Measurements from ENCODE around the gene CPLANE2. TPM values are rescaled to one million over a fixed set of nuclear protein-coding genes. Genes with fewer than 3 reads are reported as not detected.

CPLANE2 gene
- total and polyA plus RNA-seq, 7 donors, result 2.5 to 7.4 (median 3.7) TPM

- intact Hi-C loops (cut with DNase I), result loop anchor here (1.0 to 5.0 kb wide), 2 partner anchors 54 to 109 kb away; no protein-coding TSS in a partner anchor
- peaks cover 0 to 14% (median 6%) of the 10 kb centered on the region in 4 donors for H3K4me1 ChIP-seq
- H3K27ac ChIP-seq, result peak overlapping the region in 1 of 4 donors; percentile 21
- H3K27me3 ChIP-seq, result no peaks in the 10 kb centered on the region
- 10 to 23% methylated on average over 15 of the region's 15 CpGs for WGBS, 2 donors
- DNase-seq, result peak; percentile 86
- H3K4me3 ChIP-seq, result no peak overlapping the region
- no peak for TF ChIP-seq POLR2A (IDR thresholded peaks at IDR 0.05)
- TF ChIP-seq, protein P1, sequence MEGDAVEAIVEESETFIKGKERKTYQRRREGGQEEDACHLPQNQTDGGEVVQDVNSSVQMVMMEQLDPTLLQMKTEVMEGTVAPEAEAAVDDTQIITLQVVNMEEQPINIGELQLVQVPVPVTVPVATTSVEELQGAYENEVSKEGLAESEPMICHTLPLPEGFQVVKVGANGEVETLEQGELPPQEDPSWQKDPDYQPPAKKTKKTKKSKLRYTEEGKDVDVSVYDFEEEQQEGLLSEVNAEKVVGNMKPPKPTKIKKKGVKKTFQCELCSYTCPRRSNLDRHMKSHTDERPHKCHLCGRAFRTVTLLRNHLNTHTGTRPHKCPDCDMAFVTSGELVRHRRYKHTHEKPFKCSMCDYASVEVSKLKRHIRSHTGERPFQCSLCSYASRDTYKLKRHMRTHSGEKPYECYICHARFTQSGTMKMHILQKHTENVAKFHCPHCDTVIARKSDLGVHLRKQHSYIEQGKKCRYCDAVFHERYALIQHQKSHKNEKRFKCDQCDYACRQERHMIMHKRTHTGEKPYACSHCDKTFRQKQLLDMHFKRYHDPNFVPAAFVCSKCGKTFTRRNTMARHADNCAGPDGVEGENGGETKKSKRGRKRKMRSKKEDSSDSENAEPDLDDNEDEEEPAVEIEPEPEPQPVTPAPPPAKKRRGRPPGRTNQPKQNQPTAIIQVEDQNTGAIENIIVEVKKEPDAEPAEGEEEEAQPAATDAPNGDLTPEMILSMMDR (IDR thresholded peaks at IDR 0.05), result peak; percentile 92 to 99 (median 97)
- H3K36me3 ChIP-seq, result no peaks in the 10 kb centered on the region
- no peaks in the 10 kb centered on the region for H3K9me3 ChIP-seq
Observed at GRCh38 chr1:16187748-16188401, 49.1 kb downstream of the CPLANE2 start.

GRCh38 chr1:16186655-16187235 lies 50.2 kb downstream of the CPLANE2 start:
- no peaks in the 10 kb centered on the region for H3K9me3 ChIP-seq
- DNase-seq, result no peak
- H3K27me3 ChIP-seq, result no peaks in the 10 kb centered on the region
- no peaks in the 10 kb centered on the region for H3K36me3 ChIP-seq
- no peak overlapping the region for H3K4me3 ChIP-seq
- peaks cover 0 to 25% (median 17%) of the 10 kb centered on the region in 4 donors for H3K4me1 ChIP-seq
- intact Hi-C loops (cut with DNase I), result loop anchor here (1.0 to 5.0 kb wide), 2 partner anchors 56 to 107 kb away; no protein-coding TSS in a partner anchor
- 43 to 80% methylated on average over 9 of the region's 9 CpGs for WGBS, 2 donors
- TF ChIP-seq EP300 (IDR thresholded peaks at IDR 0.05), result no peak
- no peak overlapping the region for H3K27ac ChIP-seq

DNA sequence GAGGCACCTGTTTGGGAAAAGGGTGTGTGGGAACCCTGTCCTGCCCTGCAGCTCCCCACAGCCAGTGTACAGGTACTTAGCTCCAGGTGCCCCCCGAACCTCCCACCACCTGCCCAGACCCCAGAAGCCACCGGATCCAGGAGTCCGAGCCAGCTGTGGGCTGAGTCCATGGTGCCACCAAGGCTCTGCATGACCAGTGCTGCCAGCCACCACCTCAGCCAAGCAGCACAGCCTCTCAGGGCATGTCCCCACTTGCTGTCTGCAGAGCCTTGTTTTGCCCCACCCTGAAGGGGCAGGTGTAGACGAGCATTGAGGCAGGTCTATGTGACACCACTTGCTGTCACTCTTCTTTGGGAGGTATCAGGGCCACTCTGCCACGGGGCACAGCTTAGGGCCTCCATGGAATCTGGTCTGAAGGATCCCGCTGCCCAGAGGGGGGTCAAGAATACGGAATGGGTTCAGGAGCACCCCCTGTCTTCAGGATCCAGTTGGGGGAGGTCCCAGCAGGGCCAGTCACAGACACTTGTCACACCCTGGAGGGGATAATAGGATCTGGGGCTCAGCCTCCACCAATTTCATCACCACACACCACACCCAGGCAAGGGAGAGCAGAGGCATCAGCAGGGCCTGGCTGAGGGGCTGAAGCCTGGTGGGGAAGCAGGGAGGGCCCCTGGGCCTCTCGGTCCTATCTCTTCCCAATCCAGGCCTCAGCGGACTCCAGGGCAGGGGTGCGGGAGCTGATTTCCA lies 52.3 kb downstream of the CPLANE2 start:
- no peaks in the 10 kb centered on the region for H3K36me3 ChIP-seq
- intact Hi-C loops (cut with DNase I), result loop anchor here (5.0 kb wide), 2 partner anchors 37 to 58 kb away; no protein-coding TSS in a partner anchor
- TF ChIP-seq POLR2AphosphoS5 (IDR thresholded peaks at IDR 0.05) (no peak), EP300 (IDR thresholded peaks at IDR 0.05) (no peak), POLR2A (IDR thresholded peaks at IDR 0.05) (no peak)
- TF ChIP-seq, protein P1 (IDR thresholded peaks at IDR 0.05), result no peak
- 89% methylated on average over 10 of the region's 10 CpGs for WGBS, 2 donors
- no peak overlapping the region for H3K4me3 ChIP-seq
- DNase-seq, result no peak
- peak overlapping the region in 2 of 4 donors; percentile 25 to 45 for H3K27ac ChIP-seq
- no peaks in the 10 kb centered on the region for H3K27me3 ChIP-seq
- H3K4me1 ChIP-seq, result peaks cover 0 to 40% (median 33%) of the 10 kb centered on the region in 4 donors
- no peaks in the 10 kb centered on the region for H3K9me3 ChIP-seq

GRCh38 chr1:16183765-16184556 lies 53.0 kb downstream of the CPLANE2 start:
- Histone ChIP-seq H3K27ac (peak overlapping the region in 3 of 4 donors; percentile 85 to 92 (median 88)), H3K4me3 (no peak overlapping the region), H3K9me3 (no peaks in the 10 kb centered on the region), H3K4me1 (peaks cover 0 to 43% (median 36%) of the 10 kb centered on the region in 4 donors), H3K36me3 (no peaks in the 10 kb centered on the region), H3K27me3 (no peaks in the 10 kb centered on the region)
- TF ChIP-seq, protein P1 (IDR thresholded peaks at IDR 0.05), result no peak
- TF ChIP-seq POLR2A (IDR thresholded peaks at IDR 0.05), result no peak
- TF ChIP-seq EP300 (IDR thresholded peaks at IDR 0.05), result no peak
- no peak for TF ChIP-seq POLR2AphosphoS5 (IDR thresholded peaks at IDR 0.05)
- intact Hi-C loops (cut with DNase I), result loop anchor here (5.0 kb wide), 1 partner anchor 37 kb away; no protein-coding TSS in a partner anchor
- 77 to 84% methylated on average over 19 of the region's 19 CpGs for WGBS, 2 donors
- no peak for DNase-seq

Data from sigmoid colon (tissue), 7 donors.